Measurements from ENCODE around the gene VSTM2B.

- TF ChIP-seq CTCF (conservative IDR thresholded peaks at IDR 0.05) (no peak), EZH2 (IDR thresholded peaks at IDR 0.05; ENCODE audit: low read depth) (no peak)
These were observed 21.3 kb upstream of the VSTM2B start for GRCh38 chr19:29504454-29504853.
